Measurements from ENCODE around the gene ABCC3.

GRCh38 chr17:50712641-50713040, 78.0 kb downstream of the ABCC3 start:
- TF ChIP-seq POLR2A (IDR thresholded peaks at IDR 0.05) = no peak
- TF ChIP-seq CTCF (IDR thresholded peaks at IDR 0.05) = no peak
